Adrenal gland (tissue), 5 donors: ENCODE results near the gene LRP1-AS.

ENCODE experiments used
- CTCF ChIP-seq, 6 experiments: fragments of 450-650 bp in 4 of 6; fragments of 200-600 bp in 2 of 6; sonication (generic) in 1 of 6; IDR thresholded peaks; 1 replicate in 5 of 6; 2 replicates in 1 of 6; pipeline versions ENCODE4 v1.5.1 to v1.8.0; 2016 to 2021; ENCODE audit warnings: antibody characterized with exemption in 6 of 6, mild to moderate bottlenecking in 2 of 6, moderate library complexity in 1 of 6
- POLR2A ChIP-seq, 2 donors: fragments of 450-650 bp; IDR thresholded peaks; one replicate each; pipeline ENCODE4 v1.6.1; 2017; ENCODE audit warnings: antibody characterized with exemption in 2 of 2, mild to moderate bottlenecking in 2 of 2, moderate library complexity in 1 of 2
- donor health status: DM: no; HTN: no; CAD: no.

GRCh38 chr12:57164454-57164853 is 17.0 kb upstream of the LRP1-AS start:
- TF ChIP-seq CTCF (IDR thresholded peaks at IDR 0.05) (no peak), POLR2A (IDR thresholded peaks at IDR 0.05) (no peak)
